Medulla oblongata (tissue), 1 donor: ENCODE measurements around the gene RPL27.

Source experiments
- DNase-seq: peaks from one replicate; pipeline ENCODE4 v3.0.0-alpha.2; 2015; ENCODE audit errors: extremely low spot score

Gene RPL27

GRCh38 chr17:43051969-43052368 is 53.8 kb downstream of the RPL27 start:
- DNase-seq = no peak
